Endodermal cell (in vitro differentiated cells): ENCODE data around the gene ZNF592. TPM values are rescaled to one million over a fixed set of nuclear protein-coding genes. Genes with fewer than 3 reads are reported as not detected.

Experiments used
- DNase-seq: peaks from one replicate; pipeline ENCODE4 v3.0.0-alpha.2; 2017
- H3K27ac ChIP-seq: 2 replicates; pipeline ENCODE4 v1.5.1; 2013; ENCODE audit warnings: mild to moderate bottlenecking, low read depth, low read length, moderate library complexity
- H3K27me3 ChIP-seq: 2 replicates; pipeline ENCODE4 v1.6.1; 2013; ENCODE audit warnings: mild to moderate bottlenecking, low read length, moderate library complexity; ENCODE audit not compliant: insufficient read depth, control insufficient read depth, poor library complexity, severe bottlenecking
- H3K36me3 ChIP-seq: 2 replicates; pipeline ENCODE4 v1.7.0; 2013; ENCODE audit warnings: mild to moderate bottlenecking, low read length, moderate library complexity; ENCODE audit not compliant: control insufficient read depth, insufficient read depth
- H3K4me1 ChIP-seq: one replicate; pipeline ENCODE4 v1.7.0; 2013; ENCODE audit warnings: low read length; ENCODE audit not compliant: control insufficient read depth, insufficient read depth
- H3K4me3 ChIP-seq: 2 replicates; pipeline ENCODE4 v1.5.1; 2013; ENCODE audit warnings: mild to moderate bottlenecking, low read length, moderate library complexity
- H3K9ac ChIP-seq: 2 replicates; pipeline ENCODE4 v1.6.1; 2013; ENCODE audit warnings: mild to moderate bottlenecking, low read length, moderate library complexity; ENCODE audit not compliant: poor library complexity, severe bottlenecking; ENCODE audit errors: extremely low read depth
- H3K9me3 ChIP-seq: 2 replicates; pipeline ENCODE4 v1.6.1; 2013; ENCODE audit warnings: mild to moderate bottlenecking, low read length, moderate library complexity; ENCODE audit not compliant: control insufficient read depth
- H3K27ac Mint-ChIP-seq: 2 replicates; pipeline ENCODE4 v1.8.0; 2020; ENCODE audit warnings: mixed read lengths
- H3K27me3 Mint-ChIP-seq: 2 replicates; pipeline ENCODE4 v1.8.0; 2021; ENCODE audit warnings: mild to moderate bottlenecking, mixed read lengths; ENCODE audit not compliant: insufficient read depth
- H3K36me3 Mint-ChIP-seq: 2 replicates; pipeline ENCODE4 v1.8.0; 2020; ENCODE audit warnings: low read depth, mixed read lengths
- H3K4me1 Mint-ChIP-seq: 2 replicates; pipeline ENCODE4 v1.8.0; 2020; ENCODE audit warnings: mixed read lengths
- H3K4me3 Mint-ChIP-seq: 2 replicates; pipeline ENCODE4 v1.8.0; 2020; ENCODE audit warnings: mild to moderate bottlenecking, moderate library complexity, mixed read lengths
- H3K9me3 Mint-ChIP-seq: 2 replicates; pipeline ENCODE4 v1.8.0; 2020; ENCODE audit warnings: mild to moderate bottlenecking, mixed read lengths
- CTCF ChIP-seq: fragments of 200-600 bp; sonication (generic); conservative IDR thresholded peaks from 2 replicates; pipeline ENCODE4 v1.5.0; 2021; ENCODE audit warnings: antibody characterized with exemption, mild to moderate bottlenecking
- WGBS, 2 experiments: methylation state at CpG; one replicate each; pipeline versions ENCODE4 v1.1.5 to v1.1.7; 2013; ENCODE audit warnings: missing lambda C conversion rate in 2 of 2, mixed read lengths in 1 of 2; ENCODE audit not compliant: insufficient coverage in 1 of 2, insufficient read length in 1 of 2; 5-methylcytosine and 5-hydroxymethylcytosine counted together
- total RNA-seq, 2 donors: library from RNA; stranded (reverse); fragmentation: NEBNext Ultra II Directional in 1 of 2; extraction: Animal tissue kit (Norgen Biotek cat#: 25700) in 1 of 2; gene quantifications; 2 replicates in 1 of 2; 3 replicates in 1 of 2; pipeline ENCODE4 v1.2.1, GENCODE V29; 2021

ZNF592 gene
- total RNA-seq, 2 donors from 2014 or later: 33.3 to 35.2 TPM

GRCh38 chr15:84736375-84736774, 12.0 kb upstream of the ZNF592 start:
- H3K27ac ChIP-seq: no peak overlapping the region
- H3K36me3 Mint-ChIP-seq: no peaks in the 10 kb centered on the region
- no peaks in the 10 kb centered on the region for H3K4me1 ChIP-seq
- no peaks in the 10 kb centered on the region for H3K9me3 Mint-ChIP-seq
- H3K4me3 Mint-ChIP-seq: no peak overlapping the region
- no peaks in the 10 kb centered on the region for H3K27me3 ChIP-seq
- TF ChIP-seq CTCF: no peak
- no peaks in the 10 kb centered on the region for H3K36me3 ChIP-seq
- 96 to 100% methylated on average over 3 to 5 of the region's 5 CpGs for WGBS, 2 experiments
- no peaks in the 10 kb centered on the region for H3K27me3 Mint-ChIP-seq
- H3K9me3 ChIP-seq: no peaks in the 10 kb centered on the region
- DNase-seq: no peak
- H3K4me3 ChIP-seq: no peak overlapping the region
- H3K9ac ChIP-seq: no peak overlapping the region
- H3K4me1 Mint-ChIP-seq: peaks cover 15% of the 10 kb centered on the region
- H3K27ac Mint-ChIP-seq: peak overlapping the region; percentile 35

GRCh38 chr15:84737005-84737404, 11.4 kb upstream of the ZNF592 start:
- H3K27me3 ChIP-seq: no peaks in the 10 kb centered on the region
- H3K4me1 ChIP-seq: no peaks in the 10 kb centered on the region
- TF ChIP-seq CTCF: no peak
- H3K9ac ChIP-seq: no peak overlapping the region
- Mint-ChIP-seq H3K4me3 (no peak overlapping the region), H3K27me3 (no peaks in the 10 kb centered on the region), H3K36me3 (no peaks in the 10 kb centered on the region), H3K4me1 (peaks cover 17% of the 10 kb centered on the region), H3K27ac (no peak overlapping the region), H3K9me3 (no peaks in the 10 kb centered on the region)
- H3K27ac ChIP-seq: no peak overlapping the region
- H3K36me3 ChIP-seq: no peaks in the 10 kb centered on the region
- WGBS, 2 experiments: 82 to 86% methylated on average over 1 to 2 of the region's 2 CpGs
- H3K4me3 ChIP-seq: no peak overlapping the region
- H3K9me3 ChIP-seq: no peaks in the 10 kb centered on the region
- DNase-seq: no peak

GRCh38 chr15:84740691-84741090, 7.7 kb upstream of the ZNF592 start:
- H3K27me3 Mint-ChIP-seq: no peaks in the 10 kb centered on the region
- Histone ChIP-seq H3K4me1 (no peaks in the 10 kb centered on the region), H3K27ac (no peak overlapping the region), H3K4me3 (no peak overlapping the region), H3K27me3 (no peaks in the 10 kb centered on the region), H3K9ac (no peak overlapping the region), H3K9me3 (no peaks in the 10 kb centered on the region), H3K36me3 (no peaks in the 10 kb centered on the region)
- TF ChIP-seq CTCF: no peak
- no peak overlapping the region for H3K4me3 Mint-ChIP-seq
- no peaks in the 10 kb centered on the region for H3K36me3 Mint-ChIP-seq
- 92 to 98% methylated on average over 4 of the region's 4 CpGs for WGBS, 2 experiments
- no peak overlapping the region for H3K27ac Mint-ChIP-seq
- H3K4me1 Mint-ChIP-seq: peaks cover 12% of the 10 kb centered on the region
- no peak for DNase-seq
- no peaks in the 10 kb centered on the region for H3K9me3 Mint-ChIP-seq
